GM10847 (cell line): Measurements from ENCODE around the gene SLTM.

Experiments used
- POLR2A ChIP-seq: IDR thresholded peaks from 2 replicates; pipeline ENCODE4 v1.6.1; 2011; ENCODE audit not compliant: insufficient read length; ENCODE audit errors: extremely low read depth

The SLTM gene

GRCh38 chr15:58856086-58856485, 77.4 kb downstream of the SLTM start:
- no peak for TF ChIP-seq POLR2A

GRCh38 chr15:58854593-58854992, 78.9 kb downstream of the SLTM start:
- no peak for TF ChIP-seq POLR2A

GRCh38 chr15:58852347-58852746, 81.1 kb downstream of the SLTM start:
- no peak for TF ChIP-seq POLR2A

GRCh38 chr15:58842713-58843396, 90.6 kb downstream of the SLTM start:
- no peak for TF ChIP-seq POLR2A

GRCh38 chr15:58840048-58840447, 93.4 kb downstream of the SLTM start:
- TF ChIP-seq POLR2A = no peak

- TF ChIP-seq POLR2A = no peak
Measured at GRCh38 chr15:58839485-58839884, 94.0 kb downstream of the SLTM start.

- TF ChIP-seq POLR2A = no peak
Measured at GRCh38 chr15:58830556-58830955, 102.9 kb downstream of the SLTM start.
